GM19238 (cell line): ENCODE measurements around the gene GALNT9.
"Not testable (repeated sequence)": the region's sequence is repeated elsewhere in the genome, so short reads cannot be mapped to it uniquely, and the experiment has no call there.

Experiments used
- DNase-seq: peaks from one replicate; pipeline ENCODE4 v3.0.0; 2011; ENCODE audit warnings: low spot score; ENCODE audit not compliant: insufficient read length

Gene GALNT9

DNA sequence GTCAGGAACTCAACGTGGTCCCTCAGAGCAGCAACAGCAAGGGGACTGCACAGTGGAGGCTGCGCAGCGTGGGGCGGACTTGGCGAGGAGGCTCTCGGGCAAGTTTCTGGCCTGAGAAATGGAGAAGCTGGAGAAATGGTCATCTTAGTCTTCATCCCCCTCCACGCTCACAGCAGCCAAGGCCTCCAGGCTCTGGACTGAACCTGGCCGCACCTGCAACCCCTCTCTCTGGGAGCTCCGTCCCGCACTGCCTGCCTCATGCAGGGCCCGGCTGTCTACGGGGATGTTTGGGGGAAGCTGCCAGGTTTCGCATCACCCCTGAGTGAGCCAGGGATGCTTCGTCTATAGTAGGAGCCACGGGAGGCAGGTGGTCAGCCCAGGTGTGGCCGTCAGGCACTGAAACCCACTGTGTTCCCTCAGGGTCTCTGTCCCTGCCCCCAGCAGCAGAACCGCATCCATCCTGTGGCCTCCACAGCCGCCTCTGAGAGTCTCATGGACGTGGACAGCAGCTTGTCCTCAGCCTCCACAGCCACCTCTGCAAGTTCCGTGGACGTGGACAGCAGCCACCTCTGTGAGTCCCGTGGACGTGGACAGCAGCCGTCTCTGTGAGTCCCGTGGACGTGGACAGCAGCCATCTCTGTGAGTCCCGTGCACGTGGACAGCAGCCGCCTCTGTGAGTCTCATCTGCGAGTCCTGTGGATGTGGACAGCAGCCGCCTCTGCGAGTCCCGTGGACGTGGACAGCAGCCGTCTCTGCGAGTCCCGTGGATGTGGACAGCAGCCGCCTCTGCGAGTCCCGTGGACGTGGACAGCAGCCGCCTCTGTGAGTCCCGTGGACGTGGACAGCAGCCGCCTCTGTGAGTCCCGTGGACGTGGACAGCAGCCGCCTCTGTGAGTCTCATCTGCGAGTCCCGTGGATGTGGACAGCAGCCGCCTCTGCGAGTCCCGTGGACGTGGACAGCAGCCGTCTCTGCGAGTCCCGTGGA lies 29.1 kb upstream of the GALNT9 start:
- DNase-seq = not testable (repeated sequence)

DNA sequence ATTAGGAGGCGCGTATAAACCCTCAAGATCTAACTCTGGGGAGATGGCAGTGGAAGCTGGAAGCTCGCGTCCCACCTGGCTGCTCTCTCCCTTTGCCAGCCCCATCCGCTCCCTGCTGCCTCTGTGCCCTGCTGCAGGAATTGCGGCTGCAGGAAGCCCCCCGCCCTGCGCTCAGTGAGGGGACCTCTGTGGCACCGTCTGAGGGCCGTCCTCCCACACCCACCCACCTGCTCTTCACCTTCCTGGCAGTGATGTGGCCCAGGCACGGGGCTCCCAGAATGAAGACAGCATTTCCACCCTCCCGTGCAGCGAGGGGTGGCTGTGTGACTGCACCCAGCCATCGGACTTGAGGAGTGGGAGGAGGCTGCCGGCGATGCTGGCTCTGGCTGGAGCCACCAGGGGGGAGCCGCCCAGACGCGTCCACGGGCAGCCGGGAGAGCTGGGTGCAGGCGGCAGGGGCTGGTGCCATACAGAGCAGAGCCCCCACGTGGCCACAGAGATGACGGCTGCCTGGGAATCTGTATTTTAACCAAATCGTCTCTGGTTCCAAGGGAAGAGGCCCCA lies 28.3 kb upstream of the GALNT9 start:
- DNase-seq = no peak

DNA sequence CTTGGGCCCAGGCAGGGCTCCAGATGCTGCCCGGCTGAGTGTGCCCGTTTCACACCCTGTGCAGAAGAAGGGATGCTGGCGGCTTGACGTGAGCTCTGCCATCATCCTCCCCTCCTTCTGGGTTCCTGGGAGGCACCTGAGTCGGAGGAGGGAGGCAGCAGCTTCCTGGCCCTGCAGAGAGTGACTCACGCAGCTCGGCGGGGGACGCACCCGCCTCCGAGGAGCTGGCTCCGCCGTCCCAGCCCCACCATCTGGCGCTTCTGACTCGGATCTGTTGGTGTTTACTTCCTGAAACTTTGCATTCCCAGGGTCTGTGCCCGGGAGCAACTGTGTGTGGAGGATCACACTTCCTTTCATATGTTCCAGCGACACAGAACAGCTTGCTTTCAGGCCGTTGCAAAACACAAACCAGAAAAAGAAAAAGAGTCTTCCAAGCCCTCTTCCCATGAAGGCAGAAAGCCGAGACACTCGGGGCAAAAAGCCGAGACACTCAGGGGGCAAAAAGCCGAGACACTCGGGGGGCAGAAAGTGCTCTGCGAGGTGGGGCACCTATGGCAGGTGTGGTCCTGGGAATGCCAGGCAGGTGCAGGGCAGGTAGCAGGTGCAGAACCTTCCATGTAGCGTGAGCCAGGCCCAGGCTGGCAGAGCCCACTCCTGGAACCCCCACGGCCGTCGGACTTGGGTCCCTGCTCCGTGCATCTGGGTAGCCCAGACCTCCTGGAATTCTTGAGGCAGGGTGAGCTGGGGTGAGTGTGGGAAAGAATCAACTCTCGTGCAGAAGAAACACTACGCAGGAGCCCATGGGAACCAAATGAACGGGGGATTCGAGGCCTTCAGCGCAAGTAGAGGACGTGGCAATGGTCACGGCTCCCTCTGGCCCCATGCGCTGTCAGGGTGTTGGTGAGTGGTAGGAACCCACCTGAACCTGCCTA lies 27.6 kb upstream of the GALNT9 start:
- no peak for DNase-seq

DNA sequence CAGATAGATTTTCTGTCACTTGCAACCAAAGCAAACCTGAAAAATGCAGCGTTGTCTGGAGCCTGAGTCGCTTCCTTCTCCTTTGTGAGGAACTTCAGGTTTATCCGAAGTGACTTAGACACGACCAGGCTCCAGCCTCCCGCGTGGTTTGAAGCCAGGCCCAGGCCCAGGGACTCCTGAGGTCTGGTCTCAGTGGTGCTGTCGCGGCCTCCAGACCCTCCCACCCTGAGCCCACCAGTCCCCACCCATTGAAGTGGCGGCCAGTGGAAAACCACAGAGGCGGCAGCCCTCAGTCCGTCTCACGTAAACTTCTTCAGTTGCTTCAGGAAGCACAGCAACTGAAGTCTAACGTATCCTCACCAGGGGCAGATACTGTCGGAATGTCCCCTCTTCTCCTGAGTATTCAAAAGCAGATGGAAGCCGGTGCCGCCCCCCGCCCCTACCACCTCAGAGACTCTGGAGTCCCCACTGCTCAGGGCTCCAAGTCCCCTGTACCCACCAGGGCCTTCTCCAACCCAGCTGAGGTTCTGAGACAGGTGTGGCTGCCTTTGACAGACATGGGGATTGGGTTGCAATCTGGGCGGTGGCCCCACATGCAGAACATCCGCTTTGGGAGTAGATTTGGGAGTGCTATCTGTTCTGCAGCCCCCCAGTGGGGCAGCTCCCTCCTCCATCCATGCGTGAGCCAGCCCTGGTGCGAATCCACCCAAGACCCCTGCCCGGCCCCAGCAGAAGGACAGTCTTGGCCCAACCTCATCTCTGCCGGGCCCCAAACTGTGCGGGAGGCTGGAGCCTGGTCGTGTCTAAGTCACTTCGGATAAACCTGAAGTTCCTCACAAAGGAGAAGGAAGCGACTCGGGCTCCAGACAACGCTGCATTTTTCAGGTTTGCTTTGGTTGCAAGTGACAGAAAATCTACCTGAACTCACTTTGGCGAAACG lies 26.6 kb upstream of the GALNT9 start:
- DNase-seq = no peak

DNA sequence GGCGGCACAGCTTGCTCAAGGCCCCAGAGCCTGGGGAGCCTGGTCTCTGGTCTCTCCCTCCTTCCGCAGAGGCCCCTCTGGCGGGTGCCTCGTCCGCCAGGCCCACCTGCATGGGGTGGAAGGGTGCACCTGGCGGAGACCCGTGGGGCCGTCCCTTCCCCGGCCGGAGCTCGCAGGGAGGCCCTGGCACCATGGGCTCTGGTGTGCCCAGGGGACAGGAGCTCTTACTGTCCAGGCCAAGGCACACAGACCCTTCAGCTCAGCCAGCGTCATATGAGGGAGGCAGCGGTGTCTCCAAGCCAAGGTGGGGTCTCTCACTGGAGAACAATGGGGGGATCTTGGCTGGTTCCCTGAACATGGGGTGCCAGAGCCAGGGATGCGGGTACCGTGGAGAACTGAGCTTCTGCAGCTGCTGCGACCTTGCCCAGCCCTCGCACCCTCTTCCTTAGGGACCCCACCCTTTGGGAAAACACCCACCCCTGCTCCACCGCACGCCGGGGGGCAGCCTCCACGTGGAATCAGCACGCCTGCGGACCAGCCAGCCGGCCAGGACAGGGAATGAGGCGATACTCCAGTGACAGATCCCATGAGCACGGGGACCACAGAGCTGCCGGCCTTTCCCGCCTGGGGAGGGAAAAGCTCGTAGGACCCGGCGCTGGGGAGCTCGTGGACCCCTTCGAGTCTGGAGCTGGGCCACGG lies 25.7 kb upstream of the GALNT9 start:
- no peak for DNase-seq

DNA sequence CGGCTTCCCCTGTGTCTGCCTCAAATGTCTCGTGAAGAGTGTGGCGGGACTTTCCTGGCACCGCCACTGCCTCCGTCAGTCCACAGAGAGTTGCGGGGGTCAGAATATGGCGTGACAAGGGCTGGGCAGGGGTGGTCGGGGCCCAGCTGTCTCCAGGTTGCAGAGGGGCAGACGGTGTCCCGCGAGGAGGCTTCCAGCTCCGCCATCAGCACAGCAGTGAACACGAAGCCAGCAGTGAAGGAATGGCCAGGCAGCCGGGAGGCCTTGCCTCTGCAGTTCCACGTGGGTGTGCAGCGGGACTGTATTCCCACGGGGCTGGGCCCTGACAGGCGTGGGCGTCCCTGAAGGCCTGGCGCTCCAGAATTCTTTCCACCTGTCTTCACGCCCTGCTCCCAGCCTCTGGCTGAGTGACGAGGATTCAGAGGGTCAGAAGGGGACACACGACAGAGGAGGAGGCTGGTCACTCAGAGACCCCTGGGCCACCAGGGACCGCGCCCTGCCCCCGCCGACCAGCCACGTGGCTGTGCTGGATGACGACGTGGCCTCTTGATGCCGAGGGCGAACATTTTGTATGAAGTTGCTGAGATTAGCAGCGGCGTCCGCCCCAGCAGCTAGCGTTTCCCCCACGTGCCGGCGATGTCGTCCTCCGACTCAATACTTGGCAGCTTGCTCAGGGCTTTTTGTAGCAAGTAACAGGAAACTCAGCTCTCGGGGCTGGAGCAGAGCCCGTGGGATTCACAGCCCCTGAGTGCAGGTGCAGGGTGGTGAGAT lies 25.0 kb upstream of the GALNT9 start:
- DNase-seq = no peak

DNA sequence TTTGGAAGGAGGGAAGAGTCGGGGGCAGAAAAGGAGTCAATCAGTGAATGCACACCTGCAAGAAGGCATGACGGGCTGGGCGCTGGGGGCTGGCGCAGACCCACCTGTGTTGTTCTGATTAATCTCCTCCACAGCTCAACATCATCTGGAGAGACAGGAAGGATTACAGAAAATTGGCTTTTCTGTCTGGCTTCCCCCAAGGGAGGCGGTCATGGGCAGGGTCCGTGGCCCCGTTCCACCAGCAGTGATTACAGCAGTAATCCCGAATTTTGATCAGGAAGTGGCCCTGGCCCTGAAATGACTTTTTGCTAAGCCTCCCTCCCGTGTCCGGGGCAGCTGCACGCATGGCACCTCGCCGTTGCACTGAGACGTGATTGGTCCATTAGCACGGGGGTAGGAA lies 24.4 kb upstream of the GALNT9 start:
- no peak for DNase-seq

DNA sequence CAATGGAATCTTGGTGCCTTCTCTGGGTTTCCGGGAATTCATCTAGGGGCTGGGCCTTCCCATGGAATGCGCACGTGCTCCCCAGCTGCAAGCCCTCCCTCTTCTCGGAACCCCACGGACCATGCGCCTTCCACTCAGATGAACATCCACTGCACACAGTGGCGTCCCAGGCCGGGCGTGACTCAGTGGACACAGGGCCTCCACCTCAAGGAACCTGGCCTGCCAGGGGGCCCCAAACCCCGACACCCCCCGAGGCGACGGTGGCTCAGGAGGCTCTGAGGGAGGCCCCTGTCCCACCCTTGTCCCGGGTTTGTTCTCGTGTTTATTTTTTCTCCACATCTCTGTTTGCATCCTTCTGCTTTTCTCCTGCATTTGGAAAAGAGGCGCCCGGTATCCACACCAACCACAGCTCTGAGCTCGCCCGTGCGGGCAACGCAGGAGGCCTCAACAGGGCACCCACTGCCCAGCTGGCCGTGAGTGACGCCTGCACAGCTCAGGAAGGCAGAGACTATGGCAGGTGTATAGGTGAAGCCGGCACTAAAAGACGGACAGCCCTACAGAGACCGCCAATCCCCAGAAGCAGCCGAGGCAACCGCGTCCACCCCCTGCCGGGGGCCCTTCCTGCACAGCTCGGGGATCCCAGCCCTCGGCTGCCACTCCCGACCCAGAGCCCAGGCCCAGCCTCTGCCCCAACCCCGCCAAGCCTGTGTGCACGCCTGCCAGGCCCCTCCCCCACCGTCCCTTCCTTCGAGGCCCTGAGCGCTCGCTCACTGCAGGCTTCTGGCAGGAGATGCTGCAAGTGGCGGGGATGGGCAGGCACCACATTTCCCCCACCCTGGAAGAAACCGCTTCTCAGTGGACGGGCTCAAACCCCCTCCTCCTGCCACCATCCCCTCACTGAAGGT lies 23.8 kb upstream of the GALNT9 start:
- no peak for DNase-seq

DNA sequence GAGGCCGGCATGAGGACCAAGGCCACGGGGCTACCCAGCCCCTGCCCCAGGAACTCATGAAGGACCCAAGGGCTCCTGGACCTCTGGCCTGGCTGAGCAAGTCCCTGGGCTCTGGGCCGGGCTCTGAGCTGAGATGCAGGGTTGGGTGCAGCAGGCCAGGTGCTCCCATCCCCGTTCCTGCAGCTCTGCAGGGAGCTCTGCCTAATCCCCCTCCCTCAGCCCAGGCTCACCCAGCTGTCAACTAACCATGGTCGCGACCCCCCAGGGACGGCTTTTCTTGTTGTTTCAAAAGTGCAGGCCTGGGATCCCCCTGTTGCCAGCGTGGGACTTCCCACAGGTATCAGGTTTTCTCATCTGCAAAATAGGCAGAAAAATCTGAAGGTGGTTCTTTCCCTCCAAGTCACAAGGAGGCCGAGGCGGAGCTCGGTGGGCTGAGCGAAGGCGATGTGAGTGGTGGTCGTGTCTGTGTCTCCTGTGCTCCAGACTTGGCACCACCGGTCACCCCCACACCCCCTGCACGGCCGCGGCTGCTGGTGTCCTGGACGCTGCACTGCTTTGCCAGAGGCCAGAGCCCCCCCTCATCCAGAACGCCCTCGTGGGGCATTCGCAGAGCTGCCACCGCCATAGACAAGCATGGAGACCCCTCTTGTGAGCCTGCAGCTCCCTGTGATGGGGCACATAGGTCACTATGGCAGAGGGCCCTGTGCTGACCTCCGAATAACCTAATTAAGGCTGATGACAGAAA lies 22.5 kb upstream of the GALNT9 start:
- no peak for DNase-seq

DNA sequence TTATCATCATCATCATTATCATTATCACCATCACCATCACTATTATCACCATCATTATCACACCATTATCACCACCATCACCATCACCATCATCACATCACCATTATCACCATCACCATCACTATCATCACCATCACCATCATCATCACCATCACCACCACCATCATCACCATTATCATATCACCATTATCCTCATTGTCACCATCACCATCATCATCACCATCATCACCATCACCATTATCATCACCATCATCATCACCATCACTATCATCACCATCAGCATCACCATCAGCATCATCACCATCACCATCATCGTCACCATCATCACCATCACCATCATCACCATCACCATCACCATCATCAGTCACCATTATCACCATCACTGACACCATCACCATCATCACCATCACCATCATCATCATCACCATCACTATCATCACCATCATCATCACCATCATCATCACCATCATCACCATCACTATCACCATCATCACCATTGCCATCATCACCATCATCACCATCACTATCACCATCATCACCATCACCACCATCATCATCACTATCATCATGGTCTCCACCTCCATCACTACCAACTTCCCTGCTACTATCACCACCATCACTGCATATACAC lies 20.2 kb upstream of the GALNT9 start:
- no peak for DNase-seq

DNA sequence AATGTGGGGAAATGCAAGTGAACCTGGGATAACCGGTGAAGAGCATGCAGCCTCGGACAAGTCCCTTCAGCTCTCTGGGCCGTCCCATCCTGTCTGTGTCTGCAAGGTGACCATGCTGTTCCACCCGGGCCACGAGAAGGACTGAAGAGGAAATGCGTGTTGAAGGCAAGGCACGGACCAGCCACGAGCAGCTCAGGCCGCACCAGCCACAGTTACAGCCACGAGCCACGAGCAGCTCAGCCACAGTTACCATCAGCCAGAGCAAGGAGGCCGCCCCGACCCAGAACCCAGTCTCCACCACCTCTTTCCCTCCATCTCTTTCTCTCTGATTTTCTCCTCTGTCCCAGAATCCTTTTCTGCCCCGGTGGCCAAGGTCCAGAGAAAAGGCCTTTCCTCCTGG lies 18.8 kb upstream of the GALNT9 start:
- DNase-seq = no peak

DNA sequence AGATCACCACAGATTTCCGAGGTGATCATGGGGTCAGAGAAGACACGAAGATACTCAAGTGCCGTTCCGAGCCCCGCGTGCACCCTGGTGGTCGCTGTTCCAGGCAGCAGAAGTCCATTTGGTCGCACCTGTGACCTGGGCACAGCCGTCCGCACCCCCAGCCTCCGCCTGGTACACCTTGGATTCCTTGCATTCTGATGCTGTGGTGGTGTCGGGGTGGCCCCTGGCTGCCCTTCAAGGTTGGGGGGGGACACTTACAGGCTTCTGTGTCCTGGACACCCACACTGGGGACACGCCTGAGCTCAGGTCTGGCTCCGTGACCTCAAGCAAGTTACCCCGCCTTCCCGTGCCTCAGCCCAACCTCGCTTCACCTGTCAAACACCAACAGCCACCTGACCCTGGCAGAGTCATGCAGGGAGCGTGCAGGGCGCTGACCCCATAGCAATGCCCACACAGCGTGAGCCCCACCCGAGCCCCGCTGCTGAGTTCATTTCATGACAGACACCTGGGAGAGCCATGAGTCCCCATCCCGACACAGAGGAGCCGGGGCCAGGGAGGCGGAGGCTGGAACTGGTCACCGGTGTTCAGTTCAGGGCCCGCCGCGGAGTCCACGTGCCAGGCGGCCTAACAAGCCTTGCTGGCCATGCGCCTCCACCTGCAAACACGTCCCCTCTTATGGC lies 17.9 kb upstream of the GALNT9 start:
- DNase-seq = no peak

DNA sequence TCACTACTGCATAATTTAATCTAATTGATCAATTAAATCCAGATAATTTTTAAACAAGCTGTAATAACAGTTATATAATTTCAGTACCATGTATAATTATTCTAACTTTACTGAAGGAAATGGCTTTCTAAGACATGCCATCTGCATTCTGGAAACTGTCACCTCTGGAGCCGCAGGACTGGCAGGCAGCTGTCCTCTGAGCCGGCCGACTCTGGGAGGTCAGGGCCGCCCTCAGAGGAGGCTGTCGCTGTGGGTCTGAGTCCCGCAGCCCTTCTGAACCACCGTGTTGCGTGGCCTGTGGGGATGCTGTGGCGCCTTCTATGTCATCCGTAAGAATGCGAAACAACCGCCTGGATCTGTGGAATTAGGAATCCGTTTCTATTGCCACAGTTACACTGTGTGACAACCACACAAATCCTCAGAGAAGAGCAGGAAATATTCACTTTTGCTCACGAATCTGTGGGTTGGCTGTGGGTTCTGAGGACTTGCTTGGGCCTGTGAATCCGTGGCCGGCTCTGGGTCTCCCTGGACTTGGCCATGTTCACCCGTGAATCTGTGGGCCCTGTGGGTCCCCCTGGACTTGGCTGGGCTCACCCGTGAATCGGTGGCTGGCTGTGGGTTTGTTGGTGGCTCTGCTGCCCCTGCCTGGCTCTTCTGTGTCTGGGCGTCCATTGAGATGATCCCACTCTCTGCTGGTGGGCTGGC lies 17.2 kb upstream of the GALNT9 start:
- no peak for DNase-seq

DNA sequence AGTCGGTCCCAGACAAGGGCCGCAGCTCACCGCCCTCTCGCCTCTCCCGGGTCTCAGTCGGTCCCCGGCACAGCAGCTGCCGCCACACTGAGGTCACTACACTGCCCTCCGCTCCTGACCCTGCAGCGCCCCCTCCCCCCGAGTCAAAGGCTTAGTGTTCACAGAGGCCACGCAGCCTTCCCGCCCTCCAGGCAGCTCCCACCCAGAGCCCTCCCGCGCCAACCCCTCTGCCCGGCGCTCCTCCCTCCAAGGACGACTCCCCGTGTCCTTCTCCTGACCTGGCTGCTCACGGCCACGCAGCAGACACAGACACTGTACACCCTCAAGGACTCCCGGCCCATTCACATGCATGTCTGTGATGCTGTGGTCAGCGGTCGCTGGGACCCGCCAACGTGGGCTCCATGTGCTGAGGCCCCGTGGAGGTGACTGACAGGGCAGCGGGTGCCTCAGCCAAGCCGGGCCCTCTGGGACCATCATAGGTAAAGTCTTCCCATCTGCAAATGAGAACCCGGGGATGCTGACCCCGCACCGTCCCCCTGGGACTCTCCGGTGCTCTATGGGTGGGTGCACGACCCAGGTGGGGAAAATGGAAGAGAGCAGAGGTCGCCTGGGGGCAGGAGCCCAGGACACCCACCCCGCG lies 16.3 kb upstream of the GALNT9 start:
- DNase-seq = no peak

DNA sequence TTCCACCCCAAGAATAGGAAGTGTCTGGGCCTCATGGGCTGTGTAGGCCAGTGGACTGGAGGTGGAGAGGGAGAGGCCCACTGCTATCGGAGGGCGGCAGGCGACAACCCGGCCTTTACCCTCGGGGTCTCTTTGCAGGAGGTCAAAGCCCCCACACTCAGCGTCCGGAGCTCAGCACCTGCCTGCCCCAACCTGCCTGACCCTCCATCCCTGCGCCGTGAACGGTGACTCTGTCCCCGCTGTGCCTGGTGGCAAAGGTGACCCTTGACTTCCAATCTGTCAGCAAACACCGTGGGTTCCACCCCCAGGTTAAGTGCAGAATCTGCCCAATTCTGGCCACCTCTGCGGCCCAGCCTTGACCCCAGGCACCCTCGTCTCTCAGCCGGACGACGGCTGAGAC lies 15.7 kb upstream of the GALNT9 start:
- no peak for DNase-seq
